ENCODE results near the gene SLC22A5. TPM values are rescaled to one million over a fixed set of nuclear protein-coding genes. Genes with fewer than 3 reads are reported as not detected.

Gene SLC22A5
- total RNA-seq, 4 donors from 2014 or later: 25.6 to 152 (median 110) TPM

DNA sequence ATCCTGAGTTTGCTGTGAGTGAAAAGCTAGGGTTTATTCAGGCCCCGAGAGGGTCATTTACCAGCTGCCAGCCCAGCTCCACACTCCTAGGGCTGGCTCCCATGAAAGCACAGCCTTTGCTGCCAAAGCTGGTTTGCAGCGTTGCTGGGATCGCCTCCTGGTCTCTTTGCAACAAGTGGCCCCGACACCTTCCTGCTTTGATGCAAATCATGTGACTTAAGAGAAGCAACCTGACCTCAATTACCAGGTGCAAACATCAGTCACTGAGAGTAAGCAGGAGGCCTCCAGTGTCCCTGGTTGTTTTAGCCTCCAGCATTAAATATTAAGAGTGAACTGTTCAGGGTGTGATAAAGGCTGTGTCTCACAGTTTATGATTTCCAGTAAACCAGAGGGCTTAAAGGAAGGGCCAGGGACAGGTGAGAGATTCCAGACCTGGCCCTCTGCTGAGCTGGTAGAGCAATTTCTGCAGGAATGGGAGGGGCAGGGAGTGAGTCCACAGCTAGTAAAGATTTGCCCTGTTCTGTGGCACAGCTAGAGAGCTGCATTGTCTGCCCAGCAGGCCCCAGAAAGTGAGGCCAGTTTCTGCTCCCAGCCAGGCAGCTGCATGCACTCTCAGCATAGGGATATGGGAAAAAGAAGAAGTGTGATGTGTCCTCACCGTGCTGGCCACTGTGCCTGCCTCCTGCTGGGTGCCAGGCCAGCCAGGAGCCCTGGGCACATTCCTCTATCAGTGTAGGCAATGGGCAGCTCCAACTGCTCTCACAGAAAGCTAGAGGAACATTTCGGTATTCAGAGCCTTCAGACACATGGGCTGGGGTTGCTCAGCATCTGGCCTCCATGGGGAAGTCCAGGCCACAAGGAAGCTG is 58.0 kb downstream of the SLC22A5 start:
- DNase-seq: peak; percentile 72 to 91 (median 77)

DNA sequence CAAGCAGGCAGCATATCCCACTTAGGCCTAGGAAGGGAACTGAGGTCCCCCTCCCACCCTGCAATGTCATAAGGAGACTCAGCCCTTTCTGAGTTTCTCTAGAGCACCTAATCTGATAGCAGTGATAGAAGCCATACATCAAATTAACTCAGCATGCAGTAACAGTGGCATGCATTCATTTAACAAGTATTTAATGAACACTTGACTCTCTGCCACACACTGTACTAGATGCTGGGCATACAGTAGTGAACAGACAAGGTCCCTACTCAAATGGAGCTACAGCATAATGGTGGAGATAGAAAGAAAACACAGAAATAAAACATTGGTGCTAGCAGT is 58.6 kb downstream of the SLC22A5 start:
- Histone ChIP-seq H3K9me3 (no peaks in the 10 kb centered on the region), H3K4me3 (peak overlapping the region in 1 of 4 donors; percentile 5), H3K27ac (peak overlapping the region; percentile 85 to 98 (median 91)), H3K27me3 (no peaks in the 10 kb centered on the region), H3K36me3 (no peaks in the 10 kb centered on the region), H3K4me1 (peaks cover 51 to 89% (median 70%) of the 10 kb centered on the region in 4 donors)
- TF ChIP-seq, protein P1, sequence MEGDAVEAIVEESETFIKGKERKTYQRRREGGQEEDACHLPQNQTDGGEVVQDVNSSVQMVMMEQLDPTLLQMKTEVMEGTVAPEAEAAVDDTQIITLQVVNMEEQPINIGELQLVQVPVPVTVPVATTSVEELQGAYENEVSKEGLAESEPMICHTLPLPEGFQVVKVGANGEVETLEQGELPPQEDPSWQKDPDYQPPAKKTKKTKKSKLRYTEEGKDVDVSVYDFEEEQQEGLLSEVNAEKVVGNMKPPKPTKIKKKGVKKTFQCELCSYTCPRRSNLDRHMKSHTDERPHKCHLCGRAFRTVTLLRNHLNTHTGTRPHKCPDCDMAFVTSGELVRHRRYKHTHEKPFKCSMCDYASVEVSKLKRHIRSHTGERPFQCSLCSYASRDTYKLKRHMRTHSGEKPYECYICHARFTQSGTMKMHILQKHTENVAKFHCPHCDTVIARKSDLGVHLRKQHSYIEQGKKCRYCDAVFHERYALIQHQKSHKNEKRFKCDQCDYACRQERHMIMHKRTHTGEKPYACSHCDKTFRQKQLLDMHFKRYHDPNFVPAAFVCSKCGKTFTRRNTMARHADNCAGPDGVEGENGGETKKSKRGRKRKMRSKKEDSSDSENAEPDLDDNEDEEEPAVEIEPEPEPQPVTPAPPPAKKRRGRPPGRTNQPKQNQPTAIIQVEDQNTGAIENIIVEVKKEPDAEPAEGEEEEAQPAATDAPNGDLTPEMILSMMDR (IDR thresholded peaks at IDR 0.05): no peak
- DNase-seq: no peak

More for the DNA sequence above, 58.0 kb downstream of the SLC22A5 start:
- no peaks in the 10 kb centered on the region for H3K36me3 ChIP-seq
- H3K27ac ChIP-seq: peak overlapping the region; percentile 85 to 98 (median 91)
- H3K4me3 ChIP-seq: peak overlapping the region in 2 of 4 donors; percentile 4 to 7
- no peaks in the 10 kb centered on the region for H3K27me3 ChIP-seq
- peak; percentile 19 to 70 for TF ChIP-seq POLR2A (IDR thresholded peaks at IDR 0.05)
- TF ChIP-seq, protein P1 (IDR thresholded peaks at IDR 0.05): peak in 3 of 6 experiments; percentile 31 to 42 (median 41)
- no peaks in the 10 kb centered on the region for H3K9me3 ChIP-seq
- H3K4me1 ChIP-seq: peaks cover 53 to 94% (median 75%) of the 10 kb centered on the region in 4 donors

DNA sequence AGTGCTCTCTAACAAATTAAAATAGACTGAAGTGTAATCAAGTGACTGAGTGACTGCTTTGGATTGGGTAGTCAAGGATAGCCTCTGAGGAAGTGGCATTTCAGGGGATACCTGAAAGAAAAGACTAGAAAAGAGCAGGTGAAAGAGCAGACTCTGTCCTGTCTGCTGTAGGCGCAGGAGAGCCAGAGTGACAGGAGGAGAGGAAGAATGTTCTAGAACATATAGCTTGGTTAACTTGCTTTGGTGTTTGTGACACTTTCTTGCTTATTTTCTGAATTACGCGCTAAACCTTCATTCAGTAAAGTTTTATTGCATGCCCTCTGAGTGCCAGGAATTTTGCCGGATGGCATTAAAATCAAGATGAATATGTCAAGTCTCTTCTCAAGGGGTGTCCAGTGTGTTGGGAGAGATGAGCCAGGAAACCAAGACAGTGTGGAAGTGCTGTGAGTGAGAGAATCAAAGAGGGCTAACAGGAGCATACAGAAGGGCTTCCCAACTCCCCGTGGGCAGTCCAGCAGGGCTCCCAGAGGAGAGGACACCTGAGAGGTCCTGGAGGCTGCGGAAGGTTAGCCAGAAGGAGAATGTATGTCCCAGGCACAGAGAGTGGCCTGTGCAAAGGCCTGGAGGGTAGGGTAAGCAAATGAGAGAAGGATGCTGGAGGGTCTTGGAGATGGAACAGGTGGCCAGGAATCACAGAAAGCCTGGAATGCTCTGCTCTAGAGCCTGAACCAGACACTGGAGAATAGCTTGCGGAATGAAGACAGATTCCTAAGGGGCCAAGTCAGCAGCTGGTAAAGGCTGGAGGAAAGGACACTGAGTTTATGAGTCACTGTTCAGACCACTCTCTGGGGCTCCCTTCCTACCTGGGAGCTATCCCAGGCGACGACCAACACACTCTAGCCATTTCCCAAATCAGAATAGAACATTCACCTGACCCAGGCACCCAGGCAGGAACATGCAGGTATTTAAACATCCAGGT is 59.3 kb downstream of the SLC22A5 start:
- H3K27me3 ChIP-seq: no peaks in the 10 kb centered on the region
- no peak for DNase-seq
- H3K4me1 ChIP-seq: peaks cover 51 to 83% (median 66%) of the 10 kb centered on the region in 4 donors
- H3K36me3 ChIP-seq: no peaks in the 10 kb centered on the region
- no peaks in the 10 kb centered on the region for H3K9me3 ChIP-seq
- no peak for TF ChIP-seq POLR2A (IDR thresholded peaks at IDR 0.05)
- TF ChIP-seq, protein P1 (IDR thresholded peaks at IDR 0.05): no peak
- H3K27ac ChIP-seq: peak overlapping the region; percentile 85 to 98 (median 91)
- no peak overlapping the region for H3K4me3 ChIP-seq

DNA sequence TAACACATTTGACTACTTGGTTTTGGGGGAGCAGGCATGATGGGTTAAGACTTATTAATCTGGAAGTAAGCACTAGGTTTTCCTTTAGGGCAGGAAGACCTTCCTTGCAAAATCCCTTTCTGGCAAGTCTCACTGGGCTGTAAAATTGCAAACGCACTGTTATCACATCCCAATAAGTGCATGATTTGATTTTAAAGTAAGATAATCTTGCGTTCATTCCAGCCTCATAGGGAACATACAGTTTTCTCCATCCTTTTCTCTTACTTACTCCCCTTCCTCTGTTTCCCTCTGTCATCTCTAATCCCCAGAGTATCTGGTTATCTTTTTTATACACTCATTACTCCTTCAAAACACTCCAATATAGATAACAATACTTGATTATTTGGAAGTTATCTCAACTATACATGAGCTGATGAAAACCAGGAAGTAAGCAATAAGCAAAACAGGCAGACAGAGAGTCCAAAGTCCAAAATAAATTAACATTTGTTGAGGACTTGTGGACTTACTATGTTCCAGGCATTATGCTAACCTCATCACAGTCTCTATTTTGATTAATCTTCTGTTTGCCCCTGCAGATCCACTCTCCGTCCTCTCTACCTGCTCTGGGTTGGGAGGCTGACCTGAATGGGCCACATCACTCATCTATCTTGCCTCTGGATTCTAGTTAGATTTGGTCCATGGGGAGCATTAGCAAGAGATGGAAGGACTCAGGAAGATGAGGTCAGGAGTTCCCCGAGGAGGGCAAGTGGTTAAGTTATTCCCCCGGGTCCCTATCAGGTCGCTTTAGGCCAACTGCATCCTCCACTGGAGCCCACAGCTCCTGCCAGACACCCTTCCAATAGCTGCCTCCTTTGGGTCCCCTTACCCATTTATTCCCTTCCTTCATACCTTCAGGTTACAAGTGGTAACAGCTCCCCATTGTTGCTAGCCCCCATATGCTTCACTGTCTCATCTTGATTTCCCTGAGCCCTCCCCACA is 60.2 kb downstream of the SLC22A5 start:
- Histone ChIP-seq H3K9me3 (no peaks in the 10 kb centered on the region), H3K4me1 (peaks cover 50 to 74% (median 62%) of the 10 kb centered on the region in 4 donors), H3K36me3 (no peaks in the 10 kb centered on the region), H3K27me3 (no peaks in the 10 kb centered on the region), H3K27ac (peak overlapping the region; percentile 85 to 98 (median 91)), H3K4me3 (no peak overlapping the region)
- TF ChIP-seq POLR2A (IDR thresholded peaks at IDR 0.05): no peak
- TF ChIP-seq, protein P1 (IDR thresholded peaks at IDR 0.05): no peak
- DNase-seq: no peak

Data from Peyer's patch (tissue), 4 donors.